GM12873 (cell line): ENCODE measurements around the gene NOM1.

Source experiments
- CTCF ChIP-seq: IDR thresholded peaks from 2 replicates; pipeline ENCODE4 v1.5.1; 2012; ENCODE audit warnings: low read depth, mild to moderate bottlenecking, moderate library complexity, low read length, control low read depth; ENCODE audit not compliant: insufficient read depth; ENCODE audit errors: missing control alignments

NOM1 gene

GRCh38 chr7:156985101-156985992, 35.8 kb downstream of the NOM1 start:
- no peak for TF ChIP-seq CTCF

GRCh38 chr7:156986378-156986777, 36.9 kb downstream of the NOM1 start:
- TF ChIP-seq CTCF = no peak

GRCh38 chr7:156988343-156989185, 39.1 kb downstream of the NOM1 start:
- no peak for TF ChIP-seq CTCF

GRCh38 chr7:156989766-156990535, 40.4 kb downstream of the NOM1 start:
- TF ChIP-seq CTCF = no peak

GRCh38 chr7:156993021-156993924, 43.8 kb downstream of the NOM1 start:
- no peak for TF ChIP-seq CTCF

- TF ChIP-seq CTCF = no peak
These were observed 44.4 kb downstream of the NOM1 start for GRCh38 chr7:156993925-156994235.
